ENCODE measurements around the gene USP6NL.

GRCh38 chr10:11457336-11457735, 154.1 kb downstream of the USP6NL start:
- TF ChIP-seq POLR2A (IDR thresholded peaks at IDR 0.05; ENCODE audit: low read length) (no peak), GATA1 (IDR thresholded peaks at IDR 0.05; ENCODE audit: low read depth, low read length) (no peak)

Data from erythroblast (primary cell).